ENCODE results near the gene CD37.

GRCh38 chr19:49342291-49342721, 7.1 kb downstream of the CD37 start:
- no peak for TF ChIP-seq FOS (IDR thresholded peaks at IDR 0.05; ENCODE audit: low read depth, low read length)
- no peak for TF ChIP-seq POLR2A (IDR thresholded peaks at IDR 0.05; ENCODE audit: low read depth, low read length)
- TF ChIP-seq CTCF (conservative IDR thresholded peaks at IDR 0.05; ENCODE audit: low read depth, low read length), result no peak
- TF ChIP-seq MAFK (IDR thresholded peaks at IDR 0.05; ENCODE audit: low read depth, low read length), result no peak
- TF ChIP-seq RAD21 (IDR thresholded peaks at IDR 0.05; ENCODE audit: low read length), result no peak
- TF ChIP-seq SMC3 (IDR thresholded peaks at IDR 0.05; ENCODE audit: low read depth, low read length), result no peak
- no peak for TF ChIP-seq MAZ (IDR thresholded peaks at IDR 0.05; ENCODE audit: borderline replicate concordance, low read depth, low read length)
- TF ChIP-seq USF2 (IDR thresholded peaks at IDR 0.05; ENCODE audit: low read depth, low read length), result no peak
- TF ChIP-seq ELK1 (IDR thresholded peaks at IDR 0.05; ENCODE audit: borderline replicate concordance, low read depth, low read length), result no peak
- no peak for TF ChIP-seq RCOR1 (IDR thresholded peaks at IDR 0.05; ENCODE audit: insufficient replicate concordance, low read length)
